ENCODE results near the gene MTA1.

Gene MTA1

GRCh38 chr14:105502446-105503295 is 83.0 kb downstream of the MTA1 start:
- Histone ChIP-seq H3K4me1 (ENCODE audit: control insufficient read depth, low read length) (no peaks in the 10 kb centered on the region), H3K9me2 (replicated peaks; ENCODE audit: control insufficient read depth, low read length) (no peaks in the 10 kb centered on the region), H3K36me3 (ENCODE audit: control insufficient read depth, low read length) (no peaks in the 10 kb centered on the region), H3K4me3 (ENCODE audit: low read length) (no peak overlapping the region), H3K27ac (ENCODE audit: low read depth, low read length) (no peak overlapping the region), H3K27me3 (ENCODE audit: control insufficient read depth, low read length) (peaks cover 3% of the 10 kb centered on the region; the same call in 1 of the 2 replicates), H3K4me2 (ENCODE audit: low read length) (no peak overlapping the region), H3K79me2 (ENCODE audit: control insufficient read depth, low read length) (no peaks in the 10 kb centered on the region), H3F3A (ENCODE audit: control insufficient read depth, insufficient read depth) (no peaks in the 10 kb centered on the region), H4K20me1 (ENCODE audit: control insufficient read depth, insufficient read depth, low read depth, low read length) (no peaks in the 10 kb centered on the region), H3K9me3 (ENCODE audit: control insufficient read depth, insufficient read depth, low read length) (no peaks in the 10 kb centered on the region)
- TF ChIP-seq CTCF (IDR thresholded peaks at IDR 0.05; ENCODE audit: low read depth, low read length, poor library complexity, severe bottlenecking) (no peak), EZH2phosphoT487 (IDR thresholded peaks at IDR 0.05; ENCODE audit: borderline replicate concordance, low read length) (no peak)

GRCh38 chr14:105503296-105503640 is 83.6 kb downstream of the MTA1 start:
- Histone ChIP-seq H3K9me3 (ENCODE audit: control insufficient read depth, insufficient read depth, low read length) (no peaks in the 10 kb centered on the region), H3K4me3 (ENCODE audit: low read length) (no peak overlapping the region), H3K4me1 (ENCODE audit: control insufficient read depth, low read length) (no peaks in the 10 kb centered on the region), H3K27ac (ENCODE audit: low read depth, low read length) (no peak overlapping the region), H3K9me2 (replicated peaks; ENCODE audit: control insufficient read depth, low read length) (no peaks in the 10 kb centered on the region), H3F3A (ENCODE audit: control insufficient read depth, insufficient read depth) (no peaks in the 10 kb centered on the region), H3K4me2 (ENCODE audit: low read length) (no peak overlapping the region), H4K20me1 (ENCODE audit: control insufficient read depth, insufficient read depth, low read depth, low read length) (no peaks in the 10 kb centered on the region), H3K36me3 (ENCODE audit: control insufficient read depth, low read length) (no peaks in the 10 kb centered on the region), H3K79me2 (ENCODE audit: control insufficient read depth, low read length) (no peaks in the 10 kb centered on the region), H3K27me3 (ENCODE audit: control insufficient read depth, low read length) (peaks cover 3% of the 10 kb centered on the region; the same call in 1 of the 2 replicates)
- TF ChIP-seq CTCF (IDR thresholded peaks at IDR 0.05; ENCODE audit: low read depth, low read length, poor library complexity, severe bottlenecking) (no peak), EZH2phosphoT487 (IDR thresholded peaks at IDR 0.05; ENCODE audit: borderline replicate concordance, low read length) (no peak)

DNA sequence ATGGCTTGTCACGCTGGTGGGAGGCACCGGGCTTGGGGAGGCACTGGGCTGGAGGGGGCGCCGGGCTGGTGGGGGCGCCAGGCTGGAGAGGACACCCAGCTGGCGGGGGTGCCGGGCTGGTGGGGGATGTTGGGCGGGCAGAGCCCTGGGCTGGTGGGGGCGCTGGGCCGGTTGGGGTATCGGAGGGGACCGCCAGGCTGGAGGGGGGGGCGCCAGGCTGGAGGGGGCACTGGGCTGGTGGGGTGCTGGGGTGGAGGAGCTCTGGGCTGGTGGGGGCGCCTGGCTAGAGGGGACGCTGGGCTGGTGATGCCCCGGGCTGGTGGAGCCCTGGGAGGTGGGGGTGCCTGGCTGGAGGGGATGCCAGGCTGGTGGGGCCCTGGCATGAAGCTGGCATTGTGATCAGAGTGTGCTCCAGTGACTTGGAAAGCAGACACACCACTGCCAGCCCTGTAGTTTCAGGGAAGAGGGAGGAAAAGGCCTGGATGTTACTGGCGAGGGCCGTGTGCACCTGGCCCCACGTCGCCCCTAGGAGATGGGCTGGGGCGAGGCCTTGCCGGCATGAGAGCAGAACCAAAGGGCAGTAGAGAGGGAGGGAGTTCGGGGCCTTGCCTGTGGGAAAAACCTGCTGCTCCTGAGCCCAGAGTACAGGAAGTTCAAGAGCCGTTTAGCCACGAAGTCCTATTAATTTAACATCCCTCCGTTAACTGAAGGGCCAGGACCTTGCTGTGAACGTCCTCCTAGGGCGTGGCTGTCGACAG is 84.5 kb downstream of the MTA1 start:
- no peaks in the 10 kb centered on the region for H3F3A ChIP-seq (ENCODE audit: control insufficient read depth, insufficient read depth)
- no peak overlapping the region for H3K4me2 ChIP-seq (ENCODE audit: low read length)
- H3K9me3 ChIP-seq (ENCODE audit: control insufficient read depth, insufficient read depth, low read length) = no peaks in the 10 kb centered on the region
- H3K36me3 ChIP-seq (ENCODE audit: control insufficient read depth, low read length) = no peaks in the 10 kb centered on the region
- no peak overlapping the region for H3K27ac ChIP-seq (ENCODE audit: low read depth, low read length)
- H3K79me2 ChIP-seq (ENCODE audit: control insufficient read depth, low read length) = no peaks in the 10 kb centered on the region
- no peaks in the 10 kb centered on the region for H4K20me1 ChIP-seq (ENCODE audit: control insufficient read depth, insufficient read depth, low read depth, low read length)
- H3K27me3 ChIP-seq (ENCODE audit: control insufficient read depth, low read length) = peaks cover 3% of the 10 kb centered on the region; the same call in 1 of the 2 replicates
- H3K9me2 ChIP-seq (replicated peaks; ENCODE audit: control insufficient read depth, low read length) = no peaks in the 10 kb centered on the region
- no peak for TF ChIP-seq EZH2phosphoT487 (IDR thresholded peaks at IDR 0.05; ENCODE audit: borderline replicate concordance, low read length)
- no peak for TF ChIP-seq CTCF (IDR thresholded peaks at IDR 0.05; ENCODE audit: low read depth, low read length, poor library complexity, severe bottlenecking)
- H3K4me3 ChIP-seq (ENCODE audit: low read length) = no peak overlapping the region
- H3K4me1 ChIP-seq (ENCODE audit: control insufficient read depth, low read length) = no peaks in the 10 kb centered on the region
